ENCODE data around the gene PPME1. TPM values are rescaled to one million over a fixed set of nuclear protein-coding genes. Genes with fewer than 3 reads are reported as not detected.

Gene PPME1
- total RNA-seq, 1 donor from 2014 or later = 46.8 TPM

- no peak for TF ChIP-seq CTCF (conservative IDR thresholded peaks at IDR 0.05; ENCODE audit: low read depth, low read length)
- DNase-seq (ENCODE audit: low read depth) = no peak
- no peak overlapping the region for H3K4me3 ChIP-seq (ENCODE audit: low read depth, low read length)
Measured at GRCh38 chr11:74142624-74143023, 28.5 kb upstream of the PPME1 start.

- TF ChIP-seq CTCF (conservative IDR thresholded peaks at IDR 0.05; ENCODE audit: low read depth, low read length) = no peak
- no peak for DNase-seq (ENCODE audit: low read depth)
- no peak overlapping the region for H3K4me3 ChIP-seq (ENCODE audit: low read depth, low read length)
Measured at GRCh38 chr11:74144592-74144991, 26.5 kb upstream of the PPME1 start.

GRCh38 chr11:74147199-74147929 lies 23.7 kb upstream of the PPME1 start:
- no peak overlapping the region for H3K4me3 ChIP-seq (ENCODE audit: low read depth, low read length)
- peak; percentile 78 for DNase-seq (ENCODE audit: low read depth)
- no peak for TF ChIP-seq CTCF (conservative IDR thresholded peaks at IDR 0.05; ENCODE audit: low read depth, low read length)

- TF ChIP-seq CTCF (conservative IDR thresholded peaks at IDR 0.05; ENCODE audit: low read depth, low read length) = no peak
- no peak overlapping the region for H3K4me3 ChIP-seq (ENCODE audit: low read depth, low read length)
- no peak for DNase-seq (ENCODE audit: low read depth)
Measured at GRCh38 chr11:74153224-74153623, 17.9 kb upstream of the PPME1 start.

GRCh38 chr11:74154620-74155281 lies 16.3 kb upstream of the PPME1 start:
- no peak for TF ChIP-seq CTCF (conservative IDR thresholded peaks at IDR 0.05; ENCODE audit: low read depth, low read length)
- DNase-seq (ENCODE audit: low read depth) = no peak
- no peak overlapping the region for H3K4me3 ChIP-seq (ENCODE audit: low read depth, low read length)

- no peak for DNase-seq (ENCODE audit: low read depth)
- H3K4me3 ChIP-seq (ENCODE audit: low read depth, low read length) = no peak overlapping the region
- TF ChIP-seq CTCF (conservative IDR thresholded peaks at IDR 0.05; ENCODE audit: low read depth, low read length) = no peak
Measured at GRCh38 chr11:74157169-74157568, 13.9 kb upstream of the PPME1 start.

GRCh38 chr11:74159642-74160041 lies 11.4 kb upstream of the PPME1 start:
- no peak overlapping the region for H3K4me3 ChIP-seq (ENCODE audit: low read depth, low read length)
- DNase-seq (ENCODE audit: low read depth) = no peak
- TF ChIP-seq CTCF (conservative IDR thresholded peaks at IDR 0.05; ENCODE audit: low read depth, low read length) = no peak
